HTR-8/SVneo (cell line): Measurements from ENCODE around the gene CYP17A1.

ENCODE experiments used
- DNase-seq: peaks from one replicate; pipeline ENCODE4 v3.0.0; 2011; ENCODE audit warnings: low spot score, mixed read lengths; ENCODE audit not compliant: insufficient read length
- FAIRE-seq: peaks from 2 replicates; lab custom pipeline; 2011; peaks lifted over from hg19 to GRCh38; lab: Jason Lieb, UNC

Gene CYP17A1

GRCh38 chr10:102781090-102781920 is 55.9 kb downstream of the CYP17A1 start:
- DNase-seq: no peak
- FAIRE-seq: no peak
